ENCODE results near the gene WSB1. TPM values are rescaled to one million over a fixed set of nuclear protein-coding genes. Genes with fewer than 3 reads are reported as not detected.

Gene WSB1
- total RNA-seq, 1 experiment from 2014 or later, result 60.7 TPM

DNA sequence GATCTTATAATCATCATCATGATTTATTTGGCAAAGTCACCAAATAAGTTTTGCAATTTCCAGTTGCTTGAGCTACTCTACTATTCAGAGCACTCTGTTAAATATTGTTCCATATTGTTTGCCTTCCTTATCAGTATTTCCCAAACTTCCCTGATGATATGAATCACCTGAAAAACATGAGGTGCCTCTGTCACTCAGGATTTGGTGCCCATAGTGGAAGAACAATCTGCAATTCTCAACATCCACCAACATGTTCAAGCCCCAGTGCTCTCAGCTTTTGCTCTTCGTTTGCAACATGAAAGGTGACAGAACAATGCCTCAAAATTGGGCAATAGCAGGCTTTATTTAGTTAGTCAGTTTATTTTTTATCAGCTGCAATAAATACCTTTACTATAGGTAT, 28.6 kb upstream of the WSB1 start:
- TF ChIP-seq, protein P1, sequence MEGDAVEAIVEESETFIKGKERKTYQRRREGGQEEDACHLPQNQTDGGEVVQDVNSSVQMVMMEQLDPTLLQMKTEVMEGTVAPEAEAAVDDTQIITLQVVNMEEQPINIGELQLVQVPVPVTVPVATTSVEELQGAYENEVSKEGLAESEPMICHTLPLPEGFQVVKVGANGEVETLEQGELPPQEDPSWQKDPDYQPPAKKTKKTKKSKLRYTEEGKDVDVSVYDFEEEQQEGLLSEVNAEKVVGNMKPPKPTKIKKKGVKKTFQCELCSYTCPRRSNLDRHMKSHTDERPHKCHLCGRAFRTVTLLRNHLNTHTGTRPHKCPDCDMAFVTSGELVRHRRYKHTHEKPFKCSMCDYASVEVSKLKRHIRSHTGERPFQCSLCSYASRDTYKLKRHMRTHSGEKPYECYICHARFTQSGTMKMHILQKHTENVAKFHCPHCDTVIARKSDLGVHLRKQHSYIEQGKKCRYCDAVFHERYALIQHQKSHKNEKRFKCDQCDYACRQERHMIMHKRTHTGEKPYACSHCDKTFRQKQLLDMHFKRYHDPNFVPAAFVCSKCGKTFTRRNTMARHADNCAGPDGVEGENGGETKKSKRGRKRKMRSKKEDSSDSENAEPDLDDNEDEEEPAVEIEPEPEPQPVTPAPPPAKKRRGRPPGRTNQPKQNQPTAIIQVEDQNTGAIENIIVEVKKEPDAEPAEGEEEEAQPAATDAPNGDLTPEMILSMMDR (IDR thresholded peaks at IDR 0.05; ENCODE audit: unreplicated experiment), result no peak
- peaks cover 5% of the 10 kb centered on the region for H3K36me3 Mint-ChIP-seq (ENCODE audit: insufficient read depth, unreplicated experiment)
- H3K27ac Mint-ChIP-seq (ENCODE audit: unreplicated experiment), result no peak overlapping the region
- peaks cover 17% of the 10 kb centered on the region for H3K4me1 Mint-ChIP-seq (ENCODE audit: low read depth, unreplicated experiment)
- CTCF ChIA-PET, result interaction anchor here (0.7 to 1.4 kb wide), 3 partner anchors 24 to 31 kb away, joined by 3 read pairs; no protein-coding TSS in a partner anchor
- peaks cover 3% of the 10 kb centered on the region for H3K9me3 Mint-ChIP-seq (ENCODE audit: low read depth, unreplicated experiment)
- peak; percentile 13 for DNase-seq
- intact Hi-C loops (cut with micrococcal nuclease; ENCODE audit: unreplicated experiment), result loop anchor here (2.0 kb wide), 1 partner anchor 29 kb away; the partner anchor contains the start of gene WSB1
- H3K27me3 Mint-ChIP-seq (ENCODE audit: unreplicated experiment), result peaks cover 9% of the 10 kb centered on the region
- no TSS peak for BruUV-seq (replicated peaks)
- H3K4me3 Mint-ChIP-seq (ENCODE audit: low read depth, unreplicated experiment), result no peak overlapping the region

DNA sequence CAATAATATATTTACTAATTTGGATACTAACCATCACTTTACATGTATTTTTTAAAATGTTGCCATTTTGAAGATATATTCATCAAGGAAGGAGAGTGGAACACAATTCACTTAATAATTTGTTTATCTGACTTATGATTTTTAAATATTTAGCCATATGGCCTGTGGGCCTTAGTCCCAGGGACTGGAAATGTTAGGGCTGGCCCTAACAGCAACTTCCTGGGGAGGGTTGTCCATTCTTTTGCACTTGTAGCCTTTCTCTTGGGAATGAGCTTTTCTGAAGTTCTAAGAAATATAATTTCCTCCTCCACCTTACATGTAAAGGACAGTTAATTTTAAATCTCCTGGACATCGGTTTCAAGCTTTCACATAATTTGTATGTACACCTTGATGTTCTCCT, 27.7 kb upstream of the WSB1 start:
- Mint-ChIP-seq H3K27me3 (ENCODE audit: unreplicated experiment) (peaks cover 9% of the 10 kb centered on the region), H3K4me3 (ENCODE audit: low read depth, unreplicated experiment) (no peak overlapping the region), H3K9me3 (ENCODE audit: low read depth, unreplicated experiment) (peaks cover 3% of the 10 kb centered on the region), H3K4me1 (ENCODE audit: low read depth, unreplicated experiment) (peaks cover 17% of the 10 kb centered on the region), H3K27ac (ENCODE audit: unreplicated experiment) (no peak overlapping the region), H3K36me3 (ENCODE audit: insufficient read depth, unreplicated experiment) (peaks cover 5% of the 10 kb centered on the region)
- DNase-seq, result no peak
- CTCF ChIA-PET, result no interaction called here
- TF ChIP-seq, protein P1 (IDR thresholded peaks at IDR 0.05; ENCODE audit: unreplicated experiment), result no peak
- intact Hi-C loops (cut with micrococcal nuclease; ENCODE audit: unreplicated experiment), result no loop called here
- no TSS peak for BruUV-seq (replicated peaks)

DNA sequence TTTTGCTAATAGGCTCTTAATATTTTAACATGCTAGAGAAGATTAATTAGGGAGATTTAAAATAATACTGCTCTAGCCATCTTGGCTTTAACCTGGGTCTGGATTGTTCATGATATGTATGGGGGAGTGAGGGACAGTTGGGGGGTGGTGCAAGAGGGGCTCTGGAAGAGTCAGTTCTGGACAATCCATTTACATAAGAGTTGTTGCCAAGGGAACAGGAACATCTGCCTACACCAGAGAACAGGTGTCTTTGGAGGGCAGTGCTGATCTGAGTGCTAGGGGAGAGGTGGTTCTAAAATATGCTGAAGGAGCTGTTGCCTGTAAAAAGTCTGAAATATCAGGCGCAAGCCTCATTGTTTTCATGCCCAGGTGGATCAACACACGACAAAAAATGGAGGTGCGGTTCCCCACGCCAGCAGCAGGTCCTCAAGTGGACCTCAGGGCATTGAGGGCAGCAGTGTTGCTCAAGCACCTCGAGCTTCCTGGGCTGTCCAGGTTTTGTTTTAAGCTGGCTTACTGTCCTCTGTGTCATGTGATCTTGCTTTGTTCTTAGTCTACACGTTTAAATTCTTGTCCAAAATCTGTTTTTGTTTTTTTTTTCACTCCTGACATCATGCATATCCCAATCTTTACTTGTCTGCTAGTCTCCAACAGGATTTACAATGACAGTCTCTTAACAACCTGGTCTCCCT, 25.4 kb upstream of the WSB1 start:
- Mint-ChIP-seq H3K27ac (ENCODE audit: unreplicated experiment) (no peak overlapping the region), H3K9me3 (ENCODE audit: low read depth, unreplicated experiment) (no peaks in the 10 kb centered on the region), H3K4me3 (ENCODE audit: low read depth, unreplicated experiment) (no peak overlapping the region), H3K27me3 (ENCODE audit: unreplicated experiment) (peaks cover 9% of the 10 kb centered on the region), H3K4me1 (ENCODE audit: low read depth, unreplicated experiment) (peaks cover 17% of the 10 kb centered on the region), H3K36me3 (ENCODE audit: insufficient read depth, unreplicated experiment) (peaks cover 5% of the 10 kb centered on the region)
- DNase-seq, result no peak
- TF ChIP-seq, protein P1 (IDR thresholded peaks at IDR 0.05; ENCODE audit: unreplicated experiment), result no peak
- CTCF ChIA-PET, result interaction anchor here (0.7 kb wide), 1 partner anchor 28 kb away, joined by 3 read pairs; no protein-coding TSS in a partner anchor
- intact Hi-C loops (cut with micrococcal nuclease; ENCODE audit: unreplicated experiment), result no loop called here
- no TSS peak for BruUV-seq (replicated peaks)

DNA sequence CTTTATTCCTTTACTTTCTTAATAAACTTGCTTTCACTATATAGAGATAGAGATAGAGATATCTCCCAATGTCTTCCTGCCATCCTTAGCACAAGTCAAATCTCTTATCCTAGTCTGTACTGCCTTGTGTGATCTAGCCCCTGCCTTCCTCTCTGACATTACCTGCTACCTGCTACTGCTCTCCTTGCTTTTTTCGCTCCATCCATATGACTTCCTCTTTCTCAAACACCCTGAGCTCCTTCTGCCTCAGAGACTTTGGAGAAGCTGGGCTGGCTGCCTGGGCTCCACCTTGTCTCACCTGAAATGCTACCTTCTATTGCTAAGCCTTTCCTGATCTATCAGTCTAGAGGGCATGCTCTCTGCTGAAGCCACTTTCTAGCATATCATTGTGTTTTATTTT, 24.7 kb upstream of the WSB1 start:
- CTCF ChIA-PET, result no interaction called here
- TF ChIP-seq, protein P1 (IDR thresholded peaks at IDR 0.05; ENCODE audit: unreplicated experiment), result no peak
- intact Hi-C loops (cut with micrococcal nuclease; ENCODE audit: unreplicated experiment), result no loop called here
- Mint-ChIP-seq H3K4me3 (ENCODE audit: low read depth, unreplicated experiment) (no peak overlapping the region), H3K4me1 (ENCODE audit: low read depth, unreplicated experiment) (peaks cover 15% of the 10 kb centered on the region), H3K27ac (ENCODE audit: unreplicated experiment) (no peak overlapping the region), H3K36me3 (ENCODE audit: insufficient read depth, unreplicated experiment) (peaks cover 5% of the 10 kb centered on the region), H3K27me3 (ENCODE audit: unreplicated experiment) (peaks cover 9% of the 10 kb centered on the region), H3K9me3 (ENCODE audit: low read depth, unreplicated experiment) (no peaks in the 10 kb centered on the region)
- no TSS peak for BruUV-seq (replicated peaks)
- no peak for DNase-seq

Data from Calu3 (cell line).